ENCODE data around the gene ARHGEF3.

Gene ARHGEF3

DNA sequence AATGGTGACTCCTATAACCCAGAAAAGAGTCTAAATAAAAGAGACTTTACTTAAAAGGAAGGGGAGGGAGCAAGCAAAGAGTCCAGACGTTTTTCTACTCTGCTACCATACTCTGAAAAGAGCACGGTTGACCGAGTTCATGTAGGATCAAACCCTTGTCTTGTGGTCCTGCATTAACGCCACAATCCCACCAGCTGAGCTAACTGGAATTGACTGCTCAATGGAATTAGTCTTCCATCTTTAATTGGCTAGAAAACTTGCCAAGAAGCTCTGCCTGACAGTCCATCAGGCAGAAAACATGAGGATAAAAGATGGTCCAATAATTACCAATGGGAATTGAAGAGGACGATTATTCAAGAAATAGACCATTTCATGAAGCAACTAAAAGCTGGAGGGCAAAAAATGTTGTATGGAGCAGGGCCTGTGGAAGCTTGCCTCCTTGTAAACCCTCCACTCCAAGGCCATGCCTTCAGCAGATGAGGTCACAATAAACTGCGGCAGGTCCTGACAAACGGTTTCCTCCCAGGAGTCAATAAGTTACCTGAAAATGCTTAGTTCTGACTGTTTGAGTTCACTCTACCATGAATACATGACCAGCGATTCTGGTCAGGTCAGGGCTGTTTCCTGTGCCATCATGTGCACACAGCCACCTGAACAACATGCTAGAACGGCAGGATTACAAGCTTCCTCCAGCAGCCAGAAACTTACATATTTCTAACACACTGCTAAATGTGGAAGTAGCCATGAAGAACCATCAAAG, 35.6 kb upstream of the ARHGEF3 start:
- in situ Hi-C loops (cut with HindIII; ENCODE audit: low sequenced_read_pairs): no loop called here
- no peak overlapping the region for H3K4me3 ChIP-seq (ENCODE audit: low read depth, low read length)
- TF ChIP-seq, protein P1, sequence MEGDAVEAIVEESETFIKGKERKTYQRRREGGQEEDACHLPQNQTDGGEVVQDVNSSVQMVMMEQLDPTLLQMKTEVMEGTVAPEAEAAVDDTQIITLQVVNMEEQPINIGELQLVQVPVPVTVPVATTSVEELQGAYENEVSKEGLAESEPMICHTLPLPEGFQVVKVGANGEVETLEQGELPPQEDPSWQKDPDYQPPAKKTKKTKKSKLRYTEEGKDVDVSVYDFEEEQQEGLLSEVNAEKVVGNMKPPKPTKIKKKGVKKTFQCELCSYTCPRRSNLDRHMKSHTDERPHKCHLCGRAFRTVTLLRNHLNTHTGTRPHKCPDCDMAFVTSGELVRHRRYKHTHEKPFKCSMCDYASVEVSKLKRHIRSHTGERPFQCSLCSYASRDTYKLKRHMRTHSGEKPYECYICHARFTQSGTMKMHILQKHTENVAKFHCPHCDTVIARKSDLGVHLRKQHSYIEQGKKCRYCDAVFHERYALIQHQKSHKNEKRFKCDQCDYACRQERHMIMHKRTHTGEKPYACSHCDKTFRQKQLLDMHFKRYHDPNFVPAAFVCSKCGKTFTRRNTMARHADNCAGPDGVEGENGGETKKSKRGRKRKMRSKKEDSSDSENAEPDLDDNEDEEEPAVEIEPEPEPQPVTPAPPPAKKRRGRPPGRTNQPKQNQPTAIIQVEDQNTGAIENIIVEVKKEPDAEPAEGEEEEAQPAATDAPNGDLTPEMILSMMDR (IDR thresholded peaks at IDR 0.05; ENCODE audit: low read depth, low read length, missing control alignments): no peak
- DNase-seq (ENCODE audit: low read depth): no peak

DNA sequence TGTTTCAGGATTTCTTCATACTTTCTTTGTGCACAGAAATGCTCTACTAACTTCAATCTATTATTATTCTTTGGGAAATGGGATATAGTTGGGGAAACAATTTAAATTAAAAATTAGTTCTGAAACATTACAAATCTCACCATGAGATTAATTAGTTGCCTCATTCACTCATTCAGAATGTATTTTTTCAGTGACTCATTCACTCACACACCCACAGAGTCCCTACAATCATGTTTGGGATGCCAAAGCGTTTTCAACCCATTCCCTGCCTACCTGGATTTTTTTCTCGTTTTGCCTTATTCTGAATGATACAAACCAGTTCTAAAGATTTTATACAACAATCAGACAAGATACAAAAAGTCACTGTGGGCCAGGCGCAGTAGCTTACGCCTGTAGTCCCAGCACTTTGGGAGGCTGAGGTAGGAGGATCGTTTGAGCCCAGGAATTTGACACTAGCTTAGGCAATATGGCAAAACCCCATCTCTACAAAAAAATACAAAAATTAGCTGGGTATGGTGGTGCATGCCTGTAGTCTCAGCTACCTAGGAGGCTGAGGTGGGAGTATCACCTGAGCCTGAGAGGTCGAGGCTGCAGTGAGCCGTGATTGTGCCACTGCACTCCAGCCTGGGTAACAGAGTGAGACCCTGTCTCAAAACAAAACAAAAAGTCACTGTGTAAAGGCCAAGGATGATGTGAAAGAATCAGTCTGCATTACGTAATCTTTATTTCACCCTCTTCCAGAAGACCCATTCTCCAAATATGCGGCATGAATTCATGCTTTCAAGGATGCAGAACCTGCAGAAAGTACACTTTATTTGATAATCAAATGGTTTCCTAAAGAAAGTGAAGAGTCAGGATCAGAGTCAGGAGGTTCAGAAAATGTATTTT, 34.8 kb upstream of the ARHGEF3 start:
- DNase-seq (ENCODE audit: low read depth): no peak
- in situ Hi-C loops (cut with HindIII; ENCODE audit: low sequenced_read_pairs): no loop called here
- TF ChIP-seq, protein P1 (IDR thresholded peaks at IDR 0.05; ENCODE audit: low read depth, low read length, missing control alignments): no peak
- no peak overlapping the region for H3K4me3 ChIP-seq (ENCODE audit: low read depth, low read length)

DNA sequence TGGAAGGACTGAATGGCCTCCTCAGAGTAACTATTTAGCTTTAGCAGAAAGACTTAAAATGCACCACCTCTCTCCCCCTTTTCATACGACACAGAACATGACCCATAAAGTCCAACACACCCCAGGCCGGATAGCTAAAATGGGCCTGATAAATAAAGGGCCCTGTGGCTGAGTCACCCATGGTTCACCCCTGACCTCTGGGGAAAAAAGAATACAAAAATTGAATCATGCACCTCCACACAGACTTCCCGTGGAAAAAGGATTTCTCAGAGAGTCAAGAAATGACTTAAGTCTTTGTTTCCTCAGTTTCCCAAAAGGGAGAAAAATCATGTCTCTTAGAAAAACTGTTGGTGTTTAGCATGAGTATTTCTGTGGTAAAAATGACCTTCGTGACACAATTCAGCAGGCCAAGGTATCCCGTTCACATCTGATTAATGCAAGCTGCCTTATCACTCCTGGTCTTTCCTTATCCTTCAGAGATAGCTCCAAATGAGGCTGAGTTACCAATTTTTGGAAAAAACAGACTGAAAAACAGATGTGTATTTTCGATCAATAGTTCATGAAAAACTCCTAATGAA, 34.0 kb upstream of the ARHGEF3 start:
- no peak overlapping the region for H3K4me3 ChIP-seq (ENCODE audit: low read depth, low read length)
- in situ Hi-C loops (cut with HindIII; ENCODE audit: low sequenced_read_pairs): no loop called here
- DNase-seq (ENCODE audit: low read depth): no peak
- TF ChIP-seq, protein P1 (IDR thresholded peaks at IDR 0.05; ENCODE audit: low read depth, low read length, missing control alignments): no peak

DNA sequence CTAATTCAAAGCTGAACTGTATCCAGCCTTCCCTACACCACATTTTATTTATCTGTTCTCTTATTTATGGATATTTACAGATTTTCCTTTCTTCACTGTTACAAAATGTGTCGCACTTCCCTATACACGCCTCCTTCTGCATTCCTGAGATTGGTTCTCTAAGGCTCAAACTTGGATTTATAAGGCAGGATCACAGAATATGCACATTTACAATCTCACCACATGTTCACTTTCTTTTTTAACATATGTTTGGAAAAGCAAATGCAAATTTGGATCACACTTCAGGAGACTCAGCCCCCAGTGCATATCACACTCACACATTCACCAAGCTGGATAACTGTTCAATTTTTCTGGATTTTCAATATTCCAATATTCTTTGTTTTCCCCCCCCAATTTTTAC, 31.8 kb upstream of the ARHGEF3 start:
- TF ChIP-seq, protein P1 (IDR thresholded peaks at IDR 0.05; ENCODE audit: low read depth, low read length, missing control alignments): no peak
- H3K4me3 ChIP-seq (ENCODE audit: low read depth, low read length): no peak overlapping the region
- in situ Hi-C loops (cut with HindIII; ENCODE audit: low sequenced_read_pairs): no loop called here
- no peak for DNase-seq (ENCODE audit: low read depth)

DNA sequence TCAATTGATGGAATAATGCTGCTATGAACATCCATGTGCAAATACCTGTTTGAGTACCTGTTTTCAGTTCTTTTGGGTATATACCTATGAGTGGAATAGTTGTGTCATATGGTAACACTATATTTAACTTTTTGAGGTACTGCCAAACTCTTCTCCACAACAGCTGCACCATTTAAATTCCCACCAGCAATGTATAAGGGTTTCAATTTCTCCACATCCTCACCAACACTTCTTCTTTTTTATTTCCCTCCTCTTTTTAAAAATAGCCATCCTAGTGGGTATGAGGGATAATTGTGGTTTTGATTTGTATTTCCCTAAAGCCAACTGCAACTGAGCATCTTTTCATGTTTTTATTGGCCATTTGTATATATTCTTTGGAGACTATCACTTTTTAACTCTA, 31.3 kb upstream of the ARHGEF3 start:
- no peak overlapping the region for H3K4me3 ChIP-seq (ENCODE audit: low read depth, low read length)
- no peak for DNase-seq (ENCODE audit: low read depth)
- in situ Hi-C loops (cut with HindIII; ENCODE audit: low sequenced_read_pairs): no loop called here
- TF ChIP-seq, protein P1 (IDR thresholded peaks at IDR 0.05; ENCODE audit: low read depth, low read length, missing control alignments): no peak

DNA sequence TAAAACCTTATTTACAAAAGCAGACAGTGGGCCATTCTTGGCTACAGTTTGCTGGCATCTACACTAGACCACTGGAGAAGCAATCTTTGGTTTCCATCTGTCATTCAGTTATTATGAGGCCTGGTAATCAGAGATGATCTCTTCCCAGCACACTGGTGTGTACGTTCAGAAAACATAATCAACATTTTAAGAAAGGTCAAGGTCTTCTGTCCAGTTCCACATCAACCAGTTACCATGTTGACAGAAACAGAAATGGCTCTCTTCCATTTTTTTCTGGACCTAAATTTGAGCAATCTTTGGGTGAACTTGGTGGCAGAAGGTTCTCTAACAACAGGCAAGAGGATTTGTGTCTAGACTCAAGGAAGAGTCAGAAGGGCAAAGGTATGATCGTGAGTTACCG, 29.8 kb upstream of the ARHGEF3 start:
- no peak overlapping the region for H3K4me3 ChIP-seq (ENCODE audit: low read depth, low read length)
- TF ChIP-seq, protein P1 (IDR thresholded peaks at IDR 0.05; ENCODE audit: low read depth, low read length, missing control alignments): no peak
- in situ Hi-C loops (cut with HindIII; ENCODE audit: low sequenced_read_pairs): no loop called here
- no peak for DNase-seq (ENCODE audit: low read depth)
